GM23338 (cell line): ENCODE measurements around the gene STX8. TPM values are rescaled to one million over a fixed set of nuclear protein-coding genes. Genes with fewer than 3 reads are reported as not detected.

Experiments
- ATAC-seq: fragments of 200-7000 bp; cut with Tn5 transposase; 3 replicates; pipeline ENCODE4 v1.9.1; 2020
- DNase-seq: peaks from one replicate; pipeline ENCODE4 v3.0.0-alpha.2; 2015; ENCODE audit warnings: low spot score
- H2AFZ ChIP-seq: fragments of 200-600 bp; sonication (generic); 2 replicates; pipeline ENCODE4 v1.8.0; 2016; ENCODE audit warnings: antibody characterized with exemption, mild to moderate bottlenecking, moderate library complexity
- H3F3A ChIP-seq: fragments of 200-600 bp; sonication (generic); replicated peaks from 2 replicates; pipeline ENCODE4 v1.8.0; 2017; ENCODE audit warnings: antibody characterized with exemption, mixed run types, low read depth
- H3K27ac ChIP-seq: fragments of 200-600 bp; sonication (generic); 2 replicates; pipeline ENCODE4 v1.6.1; 2016; ENCODE audit warnings: low read depth
- H3K27me3 ChIP-seq: fragments of 200-600 bp; sonication (generic); 2 replicates; pipeline ENCODE4 v1.8.0; 2016; ENCODE audit warnings: mild to moderate bottlenecking, mixed run types, moderate library complexity; ENCODE audit not compliant: insufficient read depth
- H3K36me3 ChIP-seq: fragments of 200-600 bp; sonication (generic); 2 replicates; pipeline ENCODE4 v1.8.0; 2016; ENCODE audit warnings: mild to moderate bottlenecking; ENCODE audit not compliant: insufficient read depth
- H3K4me1 ChIP-seq: fragments of 200-600 bp; sonication (generic); 2 replicates; pipeline ENCODE4 v1.8.0; 2016; ENCODE audit warnings: mild to moderate bottlenecking, moderate library complexity; ENCODE audit not compliant: insufficient read depth
- H3K4me2 ChIP-seq: fragments of 200-600 bp; sonication (generic); 2 replicates; pipeline ENCODE4 v1.7.1; 2017; ENCODE audit warnings: mixed run types
- H3K4me3 ChIP-seq: fragments of 200-600 bp; sonication (generic); 2 replicates; pipeline ENCODE4 v1.6.1; 2016; ENCODE audit warnings: mixed run types
- H3K79me2 ChIP-seq: fragments of 200-600 bp; sonication (generic); replicated peaks from 2 replicates; pipeline ENCODE4 v1.8.0; 2017; ENCODE audit warnings: mild to moderate bottlenecking; ENCODE audit not compliant: insufficient read depth
- H3K9me2 ChIP-seq: fragments of 200-600 bp; sonication (generic); 2 replicates; pipeline ENCODE4 v1.8.0; 2017; ENCODE audit not compliant: insufficient read depth
- H4K20me1 ChIP-seq: fragments of 200-600 bp; sonication (generic); replicated peaks from 2 replicates; pipeline ENCODE4 v1.8.0; 2017; ENCODE audit warnings: mild to moderate bottlenecking; ENCODE audit not compliant: insufficient read depth
- H3K27ac Mint-ChIP-seq: 2 replicates; pipeline ENCODE4 v1.8.0; 2020; ENCODE audit warnings: inconsistent platforms, mild to moderate bottlenecking, moderate library complexity, mixed read lengths
- H3K27me3 Mint-ChIP-seq: 3 replicates; pipeline ENCODE4 v1.8.0; 2022; ENCODE audit warnings: low read depth, mild to moderate bottlenecking, moderate library complexity, mixed read lengths, inconsistent platforms; ENCODE audit not compliant: insufficient read depth, poor library complexity
- H3K36me3 Mint-ChIP-seq: 3 replicates; pipeline ENCODE4 v1.8.0; 2021; ENCODE audit warnings: low read depth, mild to moderate bottlenecking, inconsistent platforms, moderate library complexity, mixed read lengths
- H3K4me1 Mint-ChIP-seq: 3 replicates; pipeline ENCODE4 v1.8.0; 2020; ENCODE audit warnings: mild to moderate bottlenecking, inconsistent platforms, mixed read lengths
- H3K4me3 Mint-ChIP-seq: 3 replicates; pipeline ENCODE4 v1.8.0; 2021; ENCODE audit warnings: moderate library complexity, mild to moderate bottlenecking, inconsistent platforms, mixed read lengths
- H3K9me3 Mint-ChIP-seq: 3 replicates; pipeline ENCODE4 v1.8.0; 2020; ENCODE audit warnings: moderate library complexity, mild to moderate bottlenecking, inconsistent platforms, mixed read lengths
- CREB1 ChIP-seq: fragments of 250-450 bp; sonication (Bioruptor Pico); IDR thresholded peaks from 2 replicates; pipeline ENCODE4 v1.5.0; 2020; ENCODE audit warnings: low read depth, mild to moderate bottlenecking, moderate library complexity
- EZH2phosphoT487 ChIP-seq: fragments of 200-600 bp; sonication (generic); IDR thresholded peaks from one replicate; pipeline ENCODE4 v1.8.1; 2018; ENCODE audit warnings: antibody characterized with exemption; ENCODE audit not compliant: unreplicated experiment
- NANOG ChIP-seq: IDR thresholded peaks from 2 replicates; pipeline ENCODE4 v1.6.1; 2016; ENCODE audit warnings: antibody characterized with exemption, borderline replicate concordance
- POLR2AphosphoS5 ChIP-seq: IDR thresholded peaks from 2 replicates; pipeline ENCODE4 v1.6.1; 2016; ENCODE audit warnings: antibody characterized with exemption, low read depth
- ZNF114 ChIP-seq: fragments of 250-450 bp; sonication (Bioruptor Pico); IDR thresholded peaks from 2 replicates; pipeline ENCODE4 v1.5.0; 2020; ENCODE audit warnings: mild to moderate bottlenecking, moderate library complexity
- ZNF331 ChIP-seq: fragments of 250-450 bp; sonication (Bioruptor Pico); IDR thresholded peaks from 2 replicates; pipeline ENCODE4 v1.5.0; 2020; ENCODE audit warnings: low read depth, mild to moderate bottlenecking, moderate library complexity
- polyA plus RNA-seq: library from polyadenylated mRNA; unstranded; fragments of >200 nt; fragmentation: Nextera tagmentation; extraction: Ambion mirVana; gene quantifications from 2 replicates; pipeline ENCODE4 v1.2.1, GENCODE V29; 2016
- total RNA-seq: library from RNA; depleted of rRNA; stranded (reverse); fragments of >200 nt; shearing (Covaris generic); gene quantifications from 2 replicates; pipeline ENCODE4 v1.2.3, GENCODE V29; 2014
- TF ChIP-seq, protein P1 (sequence below), 2 experiments: fragments of 200-600 bp in 1 of 2; sonication (generic) in 1 of 2; conservative IDR thresholded peaks; 2 replicates each; pipeline versions ENCODE4 v1.5.1 to v1.6.1; 2016 to 2017; ENCODE audit warnings: antibody characterized with exemption in 2 of 2, low read depth in 2 of 2, mild to moderate bottlenecking in 2 of 2, moderate library complexity in 1 of 2
- TF ChIP-seq, protein P2 (sequence below): IDR thresholded peaks from one replicate; pipeline ENCODE4 v1.6.1; 2018; ENCODE audit warnings: antibody characterized with exemption; ENCODE audit not compliant: unreplicated experiment
- TF ChIP-seq, protein P3 (sequence below): IDR thresholded peaks from 2 replicates; pipeline ENCODE4 v1.6.1; 2016; ENCODE audit warnings: antibody characterized with exemption
- TF ChIP-seq, protein P4 (sequence below): fragments of 250-450 bp; sonication (Bioruptor Pico); IDR thresholded peaks from 2 replicates; pipeline ENCODE4 v1.5.0; 2020; ENCODE audit warnings: mild to moderate bottlenecking, moderate library complexity

Gene STX8
- total and polyA plus RNA-seq, 2 experiments from 2014 or later, result 59.4 to 82.3 TPM

DNA sequence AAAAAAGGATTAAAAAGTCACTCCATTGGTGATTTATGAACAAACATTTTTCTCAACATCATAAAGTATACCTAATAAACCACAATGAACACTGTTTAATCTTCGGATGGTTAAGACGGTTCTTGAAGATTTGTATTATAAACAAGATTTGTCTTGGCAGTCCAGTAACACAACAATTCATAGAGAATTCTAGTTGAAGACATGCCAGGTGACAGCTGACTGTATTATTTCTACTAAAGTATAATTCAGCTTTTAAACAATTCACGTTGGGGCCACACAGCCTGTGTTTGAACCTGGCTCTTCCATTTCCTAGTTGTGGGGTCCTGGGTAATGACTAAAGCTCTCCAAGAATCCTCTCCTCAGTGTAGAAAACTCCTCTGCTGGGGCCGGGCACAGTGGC is 22.0 kb downstream of the STX8 start (continued):
- TF ChIP-seq, protein P1, sequence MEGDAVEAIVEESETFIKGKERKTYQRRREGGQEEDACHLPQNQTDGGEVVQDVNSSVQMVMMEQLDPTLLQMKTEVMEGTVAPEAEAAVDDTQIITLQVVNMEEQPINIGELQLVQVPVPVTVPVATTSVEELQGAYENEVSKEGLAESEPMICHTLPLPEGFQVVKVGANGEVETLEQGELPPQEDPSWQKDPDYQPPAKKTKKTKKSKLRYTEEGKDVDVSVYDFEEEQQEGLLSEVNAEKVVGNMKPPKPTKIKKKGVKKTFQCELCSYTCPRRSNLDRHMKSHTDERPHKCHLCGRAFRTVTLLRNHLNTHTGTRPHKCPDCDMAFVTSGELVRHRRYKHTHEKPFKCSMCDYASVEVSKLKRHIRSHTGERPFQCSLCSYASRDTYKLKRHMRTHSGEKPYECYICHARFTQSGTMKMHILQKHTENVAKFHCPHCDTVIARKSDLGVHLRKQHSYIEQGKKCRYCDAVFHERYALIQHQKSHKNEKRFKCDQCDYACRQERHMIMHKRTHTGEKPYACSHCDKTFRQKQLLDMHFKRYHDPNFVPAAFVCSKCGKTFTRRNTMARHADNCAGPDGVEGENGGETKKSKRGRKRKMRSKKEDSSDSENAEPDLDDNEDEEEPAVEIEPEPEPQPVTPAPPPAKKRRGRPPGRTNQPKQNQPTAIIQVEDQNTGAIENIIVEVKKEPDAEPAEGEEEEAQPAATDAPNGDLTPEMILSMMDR (conservative IDR thresholded peaks at IDR 0.05; ENCODE audit: low read depth in 2 of 2), result no peak
- no peak for TF ChIP-seq ZNF114
- TF ChIP-seq ZNF331 (CRISPR knock-in tag), result no peak

DNA sequence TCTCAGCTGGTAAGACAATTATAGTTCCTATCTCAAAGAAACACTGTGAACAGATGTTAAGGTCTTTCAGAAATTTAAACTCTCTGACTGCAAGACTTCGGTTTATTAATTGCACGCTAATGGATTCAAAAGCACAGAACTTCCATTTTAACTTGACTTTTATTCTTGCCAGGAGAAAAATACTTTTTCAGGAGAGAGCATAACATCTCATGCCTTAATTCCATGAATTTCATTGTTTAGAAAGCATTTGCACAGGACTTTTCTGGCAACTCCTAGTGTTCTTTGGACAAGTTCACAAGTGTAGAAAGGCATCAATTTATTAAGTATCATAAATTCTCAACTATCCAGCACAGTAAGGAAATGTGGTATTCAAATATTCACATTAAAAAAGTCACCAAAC is 22.4 kb downstream of the STX8 start:
- DNase-seq, result no peak
- no peaks in the 10 kb centered on the region for H3K27me3 ChIP-seq
- Mint-ChIP-seq H3K4me3 (no peak overlapping the region), H3K4me1 (no peaks in the 10 kb centered on the region), H3K36me3 (no peaks in the 10 kb centered on the region), H3K9me3 (no peaks in the 10 kb centered on the region), H3K27me3 (no peaks in the 10 kb centered on the region), H3K27ac (no peak overlapping the region)
- H3K4me1 ChIP-seq, result no peaks in the 10 kb centered on the region
- no peaks in the 10 kb centered on the region for H3K36me3 ChIP-seq
- H3K9me2 ChIP-seq, result no peaks in the 10 kb centered on the region
- no peaks in the 10 kb centered on the region for H3F3A ChIP-seq
- no peak for ATAC-seq
- H2AFZ ChIP-seq, result no peak overlapping the region
- no peak overlapping the region for H3K27ac ChIP-seq
- H4K20me1 ChIP-seq, result no peaks in the 10 kb centered on the region
- H3K4me2 ChIP-seq, result no peak overlapping the region
- H3K79me2 ChIP-seq, result no peaks in the 10 kb centered on the region
- TF ChIP-seq NANOG (no peak), POLR2AphosphoS5 (no peak), EZH2phosphoT487 (no peak), ZNF114 (no peak), CREB1 (CRISPR knock-in tag) (no peak), ZNF331 (CRISPR knock-in tag) (no peak)
- TF ChIP-seq, protein P2, sequence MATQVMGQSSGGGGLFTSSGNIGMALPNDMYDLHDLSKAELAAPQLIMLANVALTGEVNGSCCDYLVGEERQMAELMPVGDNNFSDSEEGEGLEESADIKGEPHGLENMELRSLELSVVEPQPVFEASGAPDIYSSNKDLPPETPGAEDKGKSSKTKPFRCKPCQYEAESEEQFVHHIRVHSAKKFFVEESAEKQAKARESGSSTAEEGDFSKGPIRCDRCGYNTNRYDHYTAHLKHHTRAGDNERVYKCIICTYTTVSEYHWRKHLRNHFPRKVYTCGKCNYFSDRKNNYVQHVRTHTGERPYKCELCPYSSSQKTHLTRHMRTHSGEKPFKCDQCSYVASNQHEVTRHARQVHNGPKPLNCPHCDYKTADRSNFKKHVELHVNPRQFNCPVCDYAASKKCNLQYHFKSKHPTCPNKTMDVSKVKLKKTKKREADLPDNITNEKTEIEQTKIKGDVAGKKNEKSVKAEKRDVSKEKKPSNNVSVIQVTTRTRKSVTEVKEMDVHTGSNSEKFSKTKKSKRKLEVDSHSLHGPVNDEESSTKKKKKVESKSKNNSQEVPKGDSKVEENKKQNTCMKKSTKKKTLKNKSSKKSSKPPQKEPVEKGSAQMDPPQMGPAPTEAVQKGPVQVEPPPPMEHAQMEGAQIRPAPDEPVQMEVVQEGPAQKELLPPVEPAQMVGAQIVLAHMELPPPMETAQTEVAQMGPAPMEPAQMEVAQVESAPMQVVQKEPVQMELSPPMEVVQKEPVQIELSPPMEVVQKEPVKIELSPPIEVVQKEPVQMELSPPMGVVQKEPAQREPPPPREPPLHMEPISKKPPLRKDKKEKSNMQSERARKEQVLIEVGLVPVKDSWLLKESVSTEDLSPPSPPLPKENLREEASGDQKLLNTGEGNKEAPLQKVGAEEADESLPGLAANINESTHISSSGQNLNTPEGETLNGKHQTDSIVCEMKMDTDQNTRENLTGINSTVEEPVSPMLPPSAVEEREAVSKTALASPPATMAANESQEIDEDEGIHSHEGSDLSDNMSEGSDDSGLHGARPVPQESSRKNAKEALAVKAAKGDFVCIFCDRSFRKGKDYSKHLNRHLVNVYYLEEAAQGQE, result no peak
- TF ChIP-seq, protein P3, sequence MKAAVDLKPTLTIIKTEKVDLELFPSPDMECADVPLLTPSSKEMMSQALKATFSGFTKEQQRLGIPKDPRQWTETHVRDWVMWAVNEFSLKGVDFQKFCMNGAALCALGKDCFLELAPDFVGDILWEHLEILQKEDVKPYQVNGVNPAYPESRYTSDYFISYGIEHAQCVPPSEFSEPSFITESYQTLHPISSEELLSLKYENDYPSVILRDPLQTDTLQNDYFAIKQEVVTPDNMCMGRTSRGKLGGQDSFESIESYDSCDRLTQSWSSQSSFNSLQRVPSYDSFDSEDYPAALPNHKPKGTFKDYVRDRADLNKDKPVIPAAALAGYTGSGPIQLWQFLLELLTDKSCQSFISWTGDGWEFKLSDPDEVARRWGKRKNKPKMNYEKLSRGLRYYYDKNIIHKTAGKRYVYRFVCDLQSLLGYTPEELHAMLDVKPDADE, result no peak
- TF ChIP-seq, protein P1 (conservative IDR thresholded peaks at IDR 0.05; ENCODE audit: low read depth in 2 of 2), result no peak
- TF ChIP-seq, protein P4, sequence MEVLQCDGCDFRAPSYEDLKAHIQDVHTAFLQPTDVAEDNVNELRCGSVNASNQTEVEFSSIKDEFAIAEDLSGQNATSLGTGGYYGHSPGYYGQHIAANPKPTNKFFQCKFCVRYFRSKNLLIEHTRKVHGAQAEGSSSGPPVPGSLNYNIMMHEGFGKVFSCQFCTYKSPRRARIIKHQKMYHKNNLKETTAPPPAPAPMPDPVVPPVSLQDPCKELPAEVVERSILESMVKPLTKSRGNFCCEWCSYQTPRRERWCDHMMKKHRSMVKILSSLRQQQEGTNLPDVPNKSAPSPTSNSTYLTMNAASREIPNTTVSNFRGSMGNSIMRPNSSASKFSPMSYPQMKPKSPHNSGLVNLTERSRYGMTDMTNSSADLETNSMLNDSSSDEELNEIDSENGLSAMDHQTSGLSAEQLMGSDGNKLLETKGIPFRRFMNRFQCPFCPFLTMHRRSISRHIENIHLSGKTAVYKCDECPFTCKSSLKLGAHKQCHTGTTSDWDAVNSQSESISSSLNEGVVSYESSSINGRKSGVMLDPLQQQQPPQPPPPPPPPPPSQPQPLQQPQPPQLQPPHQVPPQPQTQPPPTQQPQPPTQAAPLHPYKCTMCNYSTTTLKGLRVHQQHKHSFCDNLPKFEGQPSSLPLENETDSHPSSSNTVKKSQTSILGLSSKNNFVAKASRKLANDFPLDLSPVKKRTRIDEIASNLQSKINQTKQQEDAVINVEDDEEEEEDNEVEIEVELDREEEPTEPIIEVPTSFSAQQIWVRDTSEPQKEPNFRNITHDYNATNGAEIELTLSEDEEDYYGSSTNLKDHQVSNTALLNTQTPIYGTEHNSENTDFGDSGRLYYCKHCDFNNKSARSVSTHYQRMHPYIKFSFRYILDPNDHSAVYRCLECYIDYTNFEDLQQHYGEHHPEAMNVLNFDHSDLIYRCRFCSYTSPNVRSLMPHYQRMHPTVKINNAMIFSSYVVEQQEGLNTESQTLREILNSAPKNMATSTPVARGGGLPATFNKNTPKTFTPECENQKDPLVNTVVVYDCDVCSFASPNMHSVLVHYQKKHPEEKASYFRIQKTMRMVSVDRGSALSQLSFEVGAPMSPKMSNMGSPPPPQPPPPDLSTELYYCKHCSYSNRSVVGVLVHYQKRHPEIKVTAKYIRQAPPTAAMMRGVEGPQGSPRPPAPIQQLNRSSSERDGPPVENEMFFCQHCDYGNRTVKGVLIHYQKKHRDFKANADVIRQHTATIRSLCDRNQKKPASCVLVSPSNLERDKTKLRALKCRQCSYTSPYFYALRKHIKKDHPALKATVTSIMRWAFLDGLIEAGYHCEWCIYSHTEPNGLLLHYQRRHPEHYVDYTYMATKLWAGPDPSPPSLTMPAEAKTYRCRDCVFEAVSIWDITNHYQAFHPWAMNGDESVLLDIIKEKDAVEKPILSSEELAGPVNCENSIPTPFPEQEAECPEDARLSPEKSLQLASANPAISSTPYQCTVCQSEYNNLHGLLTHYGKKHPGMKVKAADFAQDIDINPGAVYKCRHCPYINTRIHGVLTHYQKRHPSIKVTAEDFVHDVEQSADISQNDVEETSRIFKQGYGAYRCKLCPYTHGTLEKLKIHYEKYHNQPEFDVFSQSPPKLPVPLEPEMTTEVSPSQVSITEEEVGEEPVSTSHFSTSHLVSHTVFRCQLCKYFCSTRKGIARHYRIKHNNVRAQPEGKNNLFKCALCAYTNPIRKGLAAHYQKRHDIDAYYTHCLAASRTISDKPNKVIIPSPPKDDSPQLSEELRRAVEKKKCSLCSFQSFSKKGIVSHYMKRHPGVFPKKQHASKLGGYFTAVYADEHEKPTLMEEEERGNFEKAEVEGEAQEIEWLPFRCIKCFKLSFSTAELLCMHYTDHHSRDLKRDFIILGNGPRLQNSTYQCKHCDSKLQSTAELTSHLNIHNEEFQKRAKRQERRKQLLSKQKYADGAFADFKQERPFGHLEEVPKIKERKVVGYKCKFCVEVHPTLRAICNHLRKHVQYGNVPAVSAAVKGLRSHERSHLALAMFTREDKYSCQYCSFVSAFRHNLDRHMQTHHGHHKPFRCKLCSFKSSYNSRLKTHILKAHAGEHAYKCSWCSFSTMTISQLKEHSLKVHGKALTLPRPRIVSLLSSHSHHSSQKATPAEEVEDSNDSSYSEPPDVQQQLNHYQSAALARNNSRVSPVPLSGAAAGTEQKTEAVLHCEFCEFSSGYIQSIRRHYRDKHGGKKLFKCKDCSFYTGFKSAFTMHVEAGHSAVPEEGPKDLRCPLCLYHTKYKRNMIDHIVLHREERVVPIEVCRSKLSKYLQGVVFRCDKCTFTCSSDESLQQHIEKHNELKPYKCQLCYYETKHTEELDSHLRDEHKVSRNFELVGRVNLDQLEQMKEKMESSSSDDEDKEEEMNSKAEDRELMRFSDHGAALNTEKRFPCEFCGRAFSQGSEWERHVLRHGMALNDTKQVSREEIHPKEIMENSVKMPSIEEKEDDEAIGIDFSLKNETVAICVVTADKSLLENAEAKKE (CRISPR knock-in tag), result no peak
- H3K4me3 ChIP-seq, result no peak overlapping the region
